ENCODE measurements around the gene C9orf50. TPM values are rescaled to one million over a fixed set of nuclear protein-coding genes. Genes with fewer than 3 reads are reported as not detected.
A peak's percentile ranks its signal among the peaks of the same experiment; 100 is the strongest.
"Not testable (repeated sequence)": the region's sequence is repeated elsewhere in the genome, so short reads cannot be mapped to it uniquely, and the experiment has no call there.

Gene C9orf50
- total and polyA plus RNA-seq, 2 experiments from 2014 or later, result not detected

GRCh38 chr9:129595311-129595741, 25.6 kb downstream of the C9orf50 start (continued):
- TF ChIP-seq EZH2phosphoT487 (IDR thresholded peaks at IDR 0.05; ENCODE audit: unreplicated experiment) (no peak), ETS1 (IDR thresholded peaks at IDR 0.05) (no peak), POLR2AphosphoS5 (IDR thresholded peaks at IDR 0.05; ENCODE audit: low read depth) (no peak)

- H3K27ac Mint-ChIP-seq, result no peak overlapping the region
- H3K9me3 Mint-ChIP-seq, result no peaks in the 10 kb centered on the region
- peaks cover 59% of the 10 kb centered on the region for H3K27me3 Mint-ChIP-seq (ENCODE audit: insufficient read depth, low read depth, poor library complexity)
- Histone ChIP-seq H3K27ac (ENCODE audit: low read depth) (no peak overlapping the region), H3K36me3 (ENCODE audit: insufficient read depth) (no peaks in the 10 kb centered on the region), H3K4me3 (no peak overlapping the region), H3K9me2 (ENCODE audit: insufficient read depth) (no peaks in the 10 kb centered on the region), H2AFZ (no peak overlapping the region), H3K27me3 (ENCODE audit: insufficient read depth) (peaks cover 60% of the 10 kb centered on the region), H3K4me2 (no peak overlapping the region), H3F3A (replicated peaks; ENCODE audit: low read depth) (no peaks in the 10 kb centered on the region), H4K20me1 (replicated peaks; ENCODE audit: insufficient read depth) (no peaks in the 10 kb centered on the region), H3K79me2 (replicated peaks; ENCODE audit: insufficient read depth) (no peaks in the 10 kb centered on the region), H3K4me1 (ENCODE audit: insufficient read depth) (peaks cover 26% of the 10 kb centered on the region)
- no peaks in the 10 kb centered on the region for H3K36me3 Mint-ChIP-seq (ENCODE audit: low read depth)
- TF ChIP-seq ZNF331 (CRISPR knock-in tag; IDR thresholded peaks at IDR 0.05; ENCODE audit: low read depth), result no peak
- H3K4me1 Mint-ChIP-seq, result peaks cover 45% of the 10 kb centered on the region
- DNase-seq (ENCODE audit: low spot score), result no peak
- H3K4me3 Mint-ChIP-seq, result no peak overlapping the region
- no peak for ATAC-seq
Measured at GRCh38 chr9:129594632-129595031, 26.3 kb downstream of the C9orf50 start.

GRCh38 chr9:129592790-129593189, 28.1 kb downstream of the C9orf50 start:
- H3K4me3 Mint-ChIP-seq; H3K27ac ChIP-seq (ENCODE audit: low read depth); H3K79me2 ChIP-seq (replicated peaks; ENCODE audit: insufficient read depth); DNase-seq (ENCODE audit: low spot score); H3K4me3 ChIP-seq; ATAC-seq; H3K36me3 ChIP-seq (ENCODE audit: insufficient read depth); H3F3A ChIP-seq (replicated peaks; ENCODE audit: low read depth); H3K27ac Mint-ChIP-seq; H3K36me3 Mint-ChIP-seq (ENCODE audit: low read depth); H3K9me3 Mint-ChIP-seq; H3K4me2 ChIP-seq; H3K9me2 ChIP-seq (ENCODE audit: insufficient read depth); H4K20me1 ChIP-seq (replicated peaks; ENCODE audit: insufficient read depth); H2AFZ ChIP-seq: not testable (repeated sequence)
- peaks cover 16% of the 10 kb centered on the region for H3K4me1 ChIP-seq (ENCODE audit: insufficient read depth)
- peaks cover 50% of the 10 kb centered on the region for H3K27me3 Mint-ChIP-seq (ENCODE audit: insufficient read depth, low read depth, poor library complexity)
- peaks cover 46% of the 10 kb centered on the region for H3K27me3 ChIP-seq (ENCODE audit: insufficient read depth)
- H3K4me1 Mint-ChIP-seq, result peaks cover 40% of the 10 kb centered on the region

GRCh38 chr9:129591916-129592315, 29.0 kb downstream of the C9orf50 start:
- Mint-ChIP-seq H3K36me3 (ENCODE audit: low read depth) (no peaks in the 10 kb centered on the region), H3K4me3 (no peak overlapping the region; the same call in 2 of the 3 replicates), H3K9me3 (no peaks in the 10 kb centered on the region), H3K27me3 (ENCODE audit: insufficient read depth, low read depth, poor library complexity) (peaks cover 52% of the 10 kb centered on the region), H3K4me1 (peaks cover 48% of the 10 kb centered on the region), H3K27ac (no peak overlapping the region)
- Histone ChIP-seq H3K79me2 (replicated peaks; ENCODE audit: insufficient read depth) (no peaks in the 10 kb centered on the region), H3F3A (replicated peaks; ENCODE audit: low read depth) (no peaks in the 10 kb centered on the region), H3K36me3 (ENCODE audit: insufficient read depth) (no peaks in the 10 kb centered on the region), H3K27me3 (ENCODE audit: insufficient read depth) (peaks cover 41% of the 10 kb centered on the region), H2AFZ (no peak overlapping the region), H3K9me2 (ENCODE audit: insufficient read depth) (no peaks in the 10 kb centered on the region), H3K4me2 (peak overlapping the region; percentile 52; the same call in 1 of the 2 replicates), H3K4me1 (ENCODE audit: insufficient read depth) (peaks cover 17% of the 10 kb centered on the region), H3K4me3 (no peak overlapping the region), H3K27ac (ENCODE audit: low read depth) (no peak overlapping the region), H4K20me1 (replicated peaks; ENCODE audit: insufficient read depth) (no peaks in the 10 kb centered on the region)
- DNase-seq (ENCODE audit: low spot score) (no peak), ATAC-seq (peak; percentile 5; the same call in 2 of the 3 replicates)
- TF ChIP-seq REST (IDR thresholded peaks at IDR 0.05; ENCODE audit: unreplicated experiment) (no peak), POLR2AphosphoS5 (IDR thresholded peaks at IDR 0.05; ENCODE audit: low read depth) (no peak), EZH2phosphoT487 (IDR thresholded peaks at IDR 0.05; ENCODE audit: unreplicated experiment) (no peak), STAT1 (IDR thresholded peaks at IDR 0.05; ENCODE audit: unreplicated experiment) (no peak), JUNB (IDR thresholded peaks at IDR 0.05; ENCODE audit: unreplicated experiment) (no peak)

Data from GM23338 (cell line).